ENCODE results near the gene LRRTM4.
"Not testable (repeated sequence)": the region's sequence is repeated elsewhere in the genome, so short reads cannot be mapped to it uniquely, and the experiment has no call there.

The LRRTM4 gene

GRCh38 chr2:77081597-77081996 is 440.6 kb downstream of the LRRTM4 start:
- DNase-seq (ENCODE audit: low read depth), result no peak

- DNase-seq (ENCODE audit: low read depth), result no peak
Measured at GRCh38 chr2:77064324-77064723, 457.9 kb downstream of the LRRTM4 start.

GRCh38 chr2:77054938-77055337 is 467.2 kb downstream of the LRRTM4 start:
- DNase-seq (ENCODE audit: low read depth), result no peak

- no peak for DNase-seq (ENCODE audit: low read depth)
Measured at GRCh38 chr2:77046339-77046738, 475.8 kb downstream of the LRRTM4 start.

GRCh38 chr2:77045456-77045855 is 476.7 kb downstream of the LRRTM4 start:
- DNase-seq (ENCODE audit: low read depth), result not testable (repeated sequence)

GRCh38 chr2:77034445-77034844 is 487.7 kb downstream of the LRRTM4 start:
- DNase-seq (ENCODE audit: low read depth), result no peak

- DNase-seq (ENCODE audit: low read depth), result not testable (repeated sequence)
Measured at GRCh38 chr2:77029237-77029636, 492.9 kb downstream of the LRRTM4 start.

GRCh38 chr2:77028032-77028600 is 494.1 kb downstream of the LRRTM4 start:
- DNase-seq (ENCODE audit: low read depth), result no peak

GRCh38 chr2:77025714-77026113 is 496.5 kb downstream of the LRRTM4 start:
- no peak for DNase-seq (ENCODE audit: low read depth)

- no peak for DNase-seq (ENCODE audit: low read depth)
Measured at GRCh38 chr2:77021161-77021560, 501.0 kb downstream of the LRRTM4 start.

GRCh38 chr2:77018219-77018618 is 504.0 kb downstream of the LRRTM4 start:
- DNase-seq (ENCODE audit: low read depth), result no peak

- no peak for DNase-seq (ENCODE audit: low read depth)
Measured at GRCh38 chr2:77017355-77017745, 504.8 kb downstream of the LRRTM4 start.

- DNase-seq (ENCODE audit: low read depth), result no peak
Measured at GRCh38 chr2:77016443-77017354, 505.5 kb downstream of the LRRTM4 start.

GRCh38 chr2:77013953-77014352 is 508.2 kb downstream of the LRRTM4 start:
- no peak for DNase-seq (ENCODE audit: low read depth)

- DNase-seq (ENCODE audit: low read depth), result no peak
Measured at GRCh38 chr2:77013457-77013856, 508.7 kb downstream of the LRRTM4 start.

GRCh38 chr2:77009307-77009706 is 512.9 kb downstream of the LRRTM4 start:
- DNase-seq (ENCODE audit: low read depth), result no peak

GRCh38 chr2:77008853-77009252 is 513.3 kb downstream of the LRRTM4 start:
- no peak for DNase-seq (ENCODE audit: low read depth)

- DNase-seq (ENCODE audit: low read depth), result no peak
Measured at GRCh38 chr2:77007686-77008085, 514.5 kb downstream of the LRRTM4 start.

- DNase-seq (ENCODE audit: low read depth), result no peak
Measured at GRCh38 chr2:77005522-77005921, 516.7 kb downstream of the LRRTM4 start.

- no peak for DNase-seq (ENCODE audit: low read depth)
Measured at GRCh38 chr2:77001895-77002294, 520.3 kb downstream of the LRRTM4 start.

- DNase-seq (ENCODE audit: low read depth), result no peak
Measured at GRCh38 chr2:76998704-76999103, 523.5 kb downstream of the LRRTM4 start.

GRCh38 chr2:76998152-76998551 is 524.0 kb downstream of the LRRTM4 start:
- no peak for DNase-seq (ENCODE audit: low read depth)

- DNase-seq (ENCODE audit: low read depth), result no peak
Measured at GRCh38 chr2:76997296-76997695, 524.9 kb downstream of the LRRTM4 start.

Measured in activated T-helper 9 cell treated with anti-CD3 and anti-CD28 coated beads, Interleukin-2, amount 50 U/mL, for 16 hours (primary cell).